ENCODE measurements around the gene EGR4.

- TF ChIP-seq POLR2A (IDR thresholded peaks at IDR 0.05; ENCODE audit: extremely low read depth, insufficient read length), result no peak
- no peak for TF ChIP-seq CTCF (IDR thresholded peaks at IDR 0.05; ENCODE audit: low read depth, low read length)
- no peak for TF ChIP-seq MAX (IDR thresholded peaks at IDR 0.05; ENCODE audit: low read depth, low read length)
- TF ChIP-seq MYC (IDR thresholded peaks at IDR 0.05; ENCODE audit: low read depth, low read length), result no peak
Measured at GRCh38 chr2:73291461-73292315, 1.7 kb downstream of the EGR4 start.
